Keratinocyte (primary cell): ENCODE measurements around the gene PTPRT. TPM values are rescaled to one million over a fixed set of nuclear protein-coding genes. Genes with fewer than 3 reads are reported as not detected.

Experiments used
- DNase-seq: peaks from one replicate; pipeline ENCODE4 v3.0.0-alpha.2; 2011; ENCODE audit warnings: low read depth, missing footprints, low spot score
- FAIRE-seq: peaks from 2 replicates; lab custom pipeline; 2011; peaks lifted over from hg19 to GRCh38; lab: Jason Lieb, UNC
- H2AFZ ChIP-seq: 2 replicates; pipeline ENCODE4 v1.6.0; 2012; ENCODE audit warnings: low read length, control low read depth, inconsistent platforms; ENCODE audit not compliant: control insufficient read depth
- H3K27ac ChIP-seq: 2 replicates; pipeline ENCODE4 v1.5.1; 2011; ENCODE audit warnings: low read length; ENCODE audit not compliant: control insufficient read depth, insufficient read depth
- H3K27me3 ChIP-seq: 3 replicates; pipeline ENCODE4 v1.6.0; 2011; ENCODE audit warnings: low read length; ENCODE audit not compliant: control insufficient read depth, insufficient read depth; ENCODE audit errors: extremely low read depth
- H3K36me3 ChIP-seq, 2 experiments: 2 replicates in 1 of 2; 3 replicates in 1 of 2; pipeline ENCODE4 v1.5.1; 2011; ENCODE audit warnings: low read length in 2 of 2, mild to moderate bottlenecking in 1 of 2; ENCODE audit not compliant: control insufficient read depth in 2 of 2, insufficient read depth in 2 of 2; ENCODE audit errors: extremely low read depth in 1 of 2
- H3K4me1 ChIP-seq: 3 replicates; pipeline ENCODE4 v1.5.1; 2011; ENCODE audit warnings: low read length; ENCODE audit not compliant: control insufficient read depth, insufficient read depth; ENCODE audit errors: extremely low read depth
- H3K4me2 ChIP-seq: 3 replicates; pipeline ENCODE4 v1.6.0; 2011; ENCODE audit warnings: low read depth, low read length; ENCODE audit not compliant: control insufficient read depth, insufficient read depth; ENCODE audit errors: extremely low read depth
- H3K4me3 ChIP-seq, 3 experiments: fragments of 200-600 bp in 1 of 3; sonication (generic) in 1 of 3; 2 replicates in 2 of 3; 3 replicates in 1 of 3; pipeline ENCODE4 v1.5.1; 2011 to 2016; ENCODE audit warnings: low read length in 3 of 3, mild to moderate bottlenecking in 3 of 3, control low read depth in 2 of 3, inconsistent platforms in 1 of 3, low read depth in 1 of 3, mixed read lengths in 1 of 3, mixed run types in 1 of 3, moderate library complexity in 1 of 3; ENCODE audit not compliant: control insufficient read depth in 2 of 3, insufficient read depth in 2 of 3; ENCODE audit errors: extremely low read depth in 1 of 3
- H3K79me2 ChIP-seq: 2 replicates; pipeline ENCODE4 v1.6.0; 2012; ENCODE audit warnings: low read length; ENCODE audit not compliant: control insufficient read depth, insufficient read depth
- H3K9ac ChIP-seq: 3 replicates; pipeline ENCODE4 v1.6.0; 2011; ENCODE audit warnings: low read length; ENCODE audit not compliant: control insufficient read depth, insufficient read depth; ENCODE audit errors: extremely low read depth
- H3K9me1 ChIP-seq: 3 replicates; pipeline ENCODE4 v1.6.0; 2011; ENCODE audit warnings: low read length; ENCODE audit not compliant: control insufficient read depth, insufficient read depth; ENCODE audit errors: extremely low read depth
- H3K9me3 ChIP-seq: 2 replicates; pipeline ENCODE4 v1.5.1; 2012; ENCODE audit warnings: low read depth, low read length; ENCODE audit not compliant: control insufficient read depth
- H4K20me1 ChIP-seq: 3 replicates; pipeline ENCODE4 v1.6.0; 2011; ENCODE audit warnings: low read length; ENCODE audit not compliant: control insufficient read depth, insufficient read depth; ENCODE audit errors: extremely low read depth
- EZH2 ChIP-seq: IDR thresholded peaks from one replicate; pipeline ENCODE4 v1.6.1; 2012; ENCODE audit warnings: inconsistent platforms, mild to moderate bottlenecking, low read length, moderate library complexity
- dilution Hi-C: fragments of 300-500 bp; cut with MboI; formaldehyde crosslinking; loops from one replicate; pipeline ENCODE4 v1.7.0; 2020; ENCODE audit warnings: low sequenced_read_pairs; ENCODE audit not compliant: extremely low pct_ligation_motif_present
- polyA plus RNA-seq, 5 experiments: library from polyadenylated mRNA; depleted of rRNA in 3 of 5; stranded (reverse) in 3 of 5; stranded (forward) in 1 of 5; unstranded in 1 of 5; fragments of >200 nt; gene quantifications; 1 replicate in 1 of 5; 2 replicates in 3 of 5; 3 replicates in 1 of 5; pipeline versions ENCODE4 v1.2.1 to v1.2.3, GENCODE V29; 2011 to 2012; ENCODE audit warnings: missing spikeins in 2 of 5, low read depth in 1 of 5, low replicate concordance in 1 of 5
- TF ChIP-seq, protein P1 (sequence below), 3 experiments: IDR thresholded peaks in 1 of 3; conservative IDR thresholded peaks in 1 of 3; optimal IDR thresholded peaks in 1 of 3; 2 replicates in 2 of 3; 3 replicates in 1 of 3; pipeline versions ENCODE3 to v1.5.1; 2011; ENCODE audit warnings: low read length in 3 of 3, mild to moderate bottlenecking in 3 of 3, moderate library complexity in 2 of 3, control low read depth in 1 of 3, inconsistent platforms in 1 of 3; ENCODE audit not compliant: insufficient read depth in 2 of 3; ENCODE audit errors: extremely low read depth in 1 of 3

The PTPRT gene
- polyA plus RNA-seq, 1 donor (not counting 4 experiments of a cell fraction or from before 2014, with no cell fraction given), result not detected

DNA sequence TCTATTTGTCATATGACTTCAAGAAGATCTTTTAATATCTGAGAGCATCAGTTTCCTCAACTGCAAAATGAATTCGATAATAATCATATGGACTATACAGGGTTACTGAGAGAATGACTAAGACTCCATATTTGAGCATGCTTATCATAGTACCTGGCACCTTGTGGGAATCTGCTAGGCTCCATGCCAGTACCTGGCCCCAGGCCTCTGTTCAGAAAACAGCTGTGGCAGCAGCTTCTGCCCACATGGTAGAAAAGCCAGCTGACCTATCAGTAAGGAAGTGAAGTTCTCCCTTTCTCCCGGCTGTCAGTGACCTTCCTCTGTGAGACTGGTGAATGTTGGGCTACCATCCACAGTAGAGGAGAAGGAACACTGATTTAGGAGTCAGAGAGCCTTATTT, 996.6 kb downstream of the PTPRT start:
- H4K20me1 ChIP-seq, result no peaks in the 10 kb centered on the region
- no peak for TF ChIP-seq EZH2
- TF ChIP-seq, protein P1, sequence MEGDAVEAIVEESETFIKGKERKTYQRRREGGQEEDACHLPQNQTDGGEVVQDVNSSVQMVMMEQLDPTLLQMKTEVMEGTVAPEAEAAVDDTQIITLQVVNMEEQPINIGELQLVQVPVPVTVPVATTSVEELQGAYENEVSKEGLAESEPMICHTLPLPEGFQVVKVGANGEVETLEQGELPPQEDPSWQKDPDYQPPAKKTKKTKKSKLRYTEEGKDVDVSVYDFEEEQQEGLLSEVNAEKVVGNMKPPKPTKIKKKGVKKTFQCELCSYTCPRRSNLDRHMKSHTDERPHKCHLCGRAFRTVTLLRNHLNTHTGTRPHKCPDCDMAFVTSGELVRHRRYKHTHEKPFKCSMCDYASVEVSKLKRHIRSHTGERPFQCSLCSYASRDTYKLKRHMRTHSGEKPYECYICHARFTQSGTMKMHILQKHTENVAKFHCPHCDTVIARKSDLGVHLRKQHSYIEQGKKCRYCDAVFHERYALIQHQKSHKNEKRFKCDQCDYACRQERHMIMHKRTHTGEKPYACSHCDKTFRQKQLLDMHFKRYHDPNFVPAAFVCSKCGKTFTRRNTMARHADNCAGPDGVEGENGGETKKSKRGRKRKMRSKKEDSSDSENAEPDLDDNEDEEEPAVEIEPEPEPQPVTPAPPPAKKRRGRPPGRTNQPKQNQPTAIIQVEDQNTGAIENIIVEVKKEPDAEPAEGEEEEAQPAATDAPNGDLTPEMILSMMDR (optimal IDR thresholded peaks at IDR 0.05 in 1 of 3, IDR thresholded peaks at IDR 0.05 in 1 of 3, conservative IDR thresholded peaks at IDR 0.05 in 1 of 3; ENCODE audit: extremely low read depth in 1 of 3, insufficient read depth in 2 of 3, low read length in 3 of 3), result no peak
- H3K36me3 ChIP-seq, result no peaks in the 10 kb centered on the region
- no peaks in the 10 kb centered on the region for H3K9me1 ChIP-seq
- H3K9me3 ChIP-seq, result no peaks in the 10 kb centered on the region
- DNase-seq (no peak), FAIRE-seq (no peak)
- no peaks in the 10 kb centered on the region for H3K79me2 ChIP-seq
- no peaks in the 10 kb centered on the region for H3K27me3 ChIP-seq
- H3K4me3 ChIP-seq, result no peak overlapping the region
- H3K9ac ChIP-seq, result no peak overlapping the region
- no peaks in the 10 kb centered on the region for H3K4me1 ChIP-seq
- H3K4me2 ChIP-seq, result no peak overlapping the region
- no peak overlapping the region for H3K27ac ChIP-seq
- H2AFZ ChIP-seq, result no peak overlapping the region
- dilution Hi-C loops, result no loop called here

DNA sequence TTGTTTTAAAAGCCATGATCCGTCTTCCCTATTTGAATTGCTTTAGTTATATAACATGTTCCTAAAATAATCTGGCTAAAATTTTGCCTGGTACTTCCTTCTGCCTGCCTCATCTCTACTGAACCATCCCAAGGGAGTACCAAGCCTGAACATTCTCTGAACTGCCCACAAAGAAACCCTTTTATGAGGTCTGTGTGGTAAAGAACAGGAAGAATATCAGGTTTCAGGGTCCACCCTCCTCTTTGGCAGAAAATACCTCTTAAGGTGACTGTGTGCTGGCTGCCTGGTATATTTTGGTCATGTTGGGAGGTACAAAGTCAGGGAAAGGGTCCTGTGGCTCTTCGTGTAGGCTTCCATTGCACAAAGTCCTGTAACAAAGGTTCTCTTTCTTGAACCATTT, 997.4 kb downstream of the PTPRT start:
- dilution Hi-C loops, result no loop called here
- no peak overlapping the region for H3K27ac ChIP-seq
- no peaks in the 10 kb centered on the region for H3K36me3 ChIP-seq
- no peak overlapping the region for H3K4me3 ChIP-seq
- FAIRE-seq, result no peak
- H2AFZ ChIP-seq, result no peak overlapping the region
- no peak overlapping the region for H3K9ac ChIP-seq
- no peaks in the 10 kb centered on the region for H3K9me1 ChIP-seq
- no peaks in the 10 kb centered on the region for H4K20me1 ChIP-seq
- no peaks in the 10 kb centered on the region for H3K4me1 ChIP-seq
- TF ChIP-seq, protein P1 (optimal IDR thresholded peaks at IDR 0.05 in 1 of 3, IDR thresholded peaks at IDR 0.05 in 1 of 3, conservative IDR thresholded peaks at IDR 0.05 in 1 of 3; ENCODE audit: extremely low read depth in 1 of 3, insufficient read depth in 2 of 3, low read length in 3 of 3), result no peak
- TF ChIP-seq EZH2, result no peak
- H3K9me3 ChIP-seq, result no peaks in the 10 kb centered on the region
- no peaks in the 10 kb centered on the region for H3K27me3 ChIP-seq
- no peak overlapping the region for H3K4me2 ChIP-seq
- H3K79me2 ChIP-seq, result no peaks in the 10 kb centered on the region
- DNase-seq, result no peak
